DND-41 (cell line): Measurements from ENCODE around the gene MGAT4C.

Source experiments
- EZH2 ChIP-seq: IDR thresholded peaks from 3 replicates; pipeline ENCODE4 v1.6.1; 2012; ENCODE audit warnings: borderline replicate concordance, low read depth, mild to moderate bottlenecking, moderate library complexity, low read length, inconsistent platforms; ENCODE audit not compliant: severe bottlenecking
- TF ChIP-seq, protein P1 (sequence below): IDR thresholded peaks from 2 replicates; pipeline ENCODE4 v1.5.1; 2012; ENCODE audit warnings: borderline replicate concordance, low read length, moderate library complexity, mild to moderate bottlenecking; ENCODE audit not compliant: poor library complexity, severe bottlenecking; ENCODE audit errors: extremely low read depth

DNA sequence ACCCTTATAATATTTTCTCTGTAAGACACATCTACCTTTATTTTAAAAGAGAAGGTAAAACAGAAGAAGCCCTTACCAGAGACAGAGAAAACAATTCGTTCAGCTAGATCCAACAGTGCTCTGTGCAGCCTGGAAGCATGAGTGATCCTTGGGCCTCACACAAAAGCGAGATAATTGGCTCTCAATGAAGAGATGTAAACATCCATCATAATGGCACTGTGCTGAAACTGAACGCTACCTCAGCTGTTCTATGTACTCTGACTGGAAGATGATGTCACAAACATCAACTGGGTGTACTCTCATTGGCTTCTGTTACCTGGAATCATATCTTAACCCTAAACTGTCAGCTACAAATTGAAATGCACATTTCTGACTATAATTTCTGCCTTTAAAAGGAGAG lies at the start of gene MGAT4C:
- TF ChIP-seq, protein P1, sequence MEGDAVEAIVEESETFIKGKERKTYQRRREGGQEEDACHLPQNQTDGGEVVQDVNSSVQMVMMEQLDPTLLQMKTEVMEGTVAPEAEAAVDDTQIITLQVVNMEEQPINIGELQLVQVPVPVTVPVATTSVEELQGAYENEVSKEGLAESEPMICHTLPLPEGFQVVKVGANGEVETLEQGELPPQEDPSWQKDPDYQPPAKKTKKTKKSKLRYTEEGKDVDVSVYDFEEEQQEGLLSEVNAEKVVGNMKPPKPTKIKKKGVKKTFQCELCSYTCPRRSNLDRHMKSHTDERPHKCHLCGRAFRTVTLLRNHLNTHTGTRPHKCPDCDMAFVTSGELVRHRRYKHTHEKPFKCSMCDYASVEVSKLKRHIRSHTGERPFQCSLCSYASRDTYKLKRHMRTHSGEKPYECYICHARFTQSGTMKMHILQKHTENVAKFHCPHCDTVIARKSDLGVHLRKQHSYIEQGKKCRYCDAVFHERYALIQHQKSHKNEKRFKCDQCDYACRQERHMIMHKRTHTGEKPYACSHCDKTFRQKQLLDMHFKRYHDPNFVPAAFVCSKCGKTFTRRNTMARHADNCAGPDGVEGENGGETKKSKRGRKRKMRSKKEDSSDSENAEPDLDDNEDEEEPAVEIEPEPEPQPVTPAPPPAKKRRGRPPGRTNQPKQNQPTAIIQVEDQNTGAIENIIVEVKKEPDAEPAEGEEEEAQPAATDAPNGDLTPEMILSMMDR = no peak
- TF ChIP-seq EZH2 = no peak
